Stomach (tissue), 4 donors: ENCODE measurements around the gene FADS3.

Experiments
- CTCF ChIP-seq, 7 experiments: fragments of 450-650 bp in 4 of 7; fragments of 200-600 bp in 3 of 7; sonication (generic) in 3 of 7; IDR thresholded peaks; one replicate each; pipeline ENCODE4 v1.5.1; 2016 to 2019; ENCODE audit warnings: antibody characterized with exemption in 7 of 7, control low read depth in 2 of 7, mild to moderate bottlenecking in 1 of 7
- EP300 ChIP-seq: sonication (generic); formaldehyde crosslinking; IDR thresholded peaks from one replicate; pipeline ENCODE4 v1.6.1; 2017; ENCODE audit warnings: antibody characterized with exemption
- POLR2A ChIP-seq, 4 donors: fragments of 450-650 bp; IDR thresholded peaks; one replicate each; pipeline ENCODE4 v1.6.1; 2016; ENCODE audit warnings: antibody characterized with exemption in 4 of 4, control low read depth in 2 of 4, mild to moderate bottlenecking in 1 of 4, moderate library complexity in 1 of 4
- POLR2AphosphoS5 ChIP-seq, 3 donors: sonication (generic); formaldehyde crosslinking; IDR thresholded peaks; one replicate each; pipeline ENCODE4 v1.6.1; 2016; ENCODE audit warnings: antibody characterized with exemption in 3 of 3

- TF ChIP-seq CTCF (IDR thresholded peaks at IDR 0.05), result no peak
- TF ChIP-seq POLR2AphosphoS5 (IDR thresholded peaks at IDR 0.05), result no peak
- no peak for TF ChIP-seq POLR2A (IDR thresholded peaks at IDR 0.05)
- TF ChIP-seq EP300, result no peak
These were observed 8.0 kb downstream of the FADS3 start for GRCh38 chr11:61883327-61883726.
